ENCODE measurements around the gene AFM. TPM values are rescaled to one million over a fixed set of nuclear protein-coding genes. Genes with fewer than 3 reads are reported as not detected.
"Not testable (repeated sequence)": the region's sequence is repeated elsewhere in the genome, so short reads cannot be mapped to it uniquely, and the experiment has no call there.

Gene AFM
- total RNA-seq, 1 donor from 2014 or later: not detected

- DNase-seq: no peak
- no peak for ATAC-seq
- intact Hi-C loops (cut with micrococcal nuclease): no loop called here
Measured at GRCh38 chr4:73486497-73486896, 5.0 kb downstream of the AFM start.

GRCh38 chr4:73487233-73487632 is 5.7 kb downstream of the AFM start:
- intact Hi-C loops (cut with micrococcal nuclease): no loop called here
- ATAC-seq: no peak
- DNase-seq: no peak

GRCh38 chr4:73499996-73500765 is 18.6 kb downstream of the AFM start:
- no peak for DNase-seq
- ATAC-seq: no peak
- intact Hi-C loops (cut with micrococcal nuclease): no loop called here

- intact Hi-C loops (cut with micrococcal nuclease): no loop called here
- ATAC-seq (no peak), DNase-seq (no peak)
Measured at GRCh38 chr4:73501664-73502265, 20.2 kb downstream of the AFM start.

- intact Hi-C loops (cut with micrococcal nuclease): no loop called here
- no peak for DNase-seq
Measured at GRCh38 chr4:73505567-73505966, 24.0 kb downstream of the AFM start.

GRCh38 chr4:73507541-73507940 is 26.0 kb downstream of the AFM start:
- DNase-seq (no peak), ATAC-seq (no peak)
- intact Hi-C loops (cut with micrococcal nuclease): no loop called here

More at GRCh38 chr4:73505567-73505966, 24.0 kb downstream of the AFM start:
- ATAC-seq: no peak

- DNase-seq: no peak
- ATAC-seq: no peak
- intact Hi-C loops (cut with micrococcal nuclease): no loop called here
Measured at GRCh38 chr4:73508651-73509050, 27.1 kb downstream of the AFM start.

- ATAC-seq: no peak
- intact Hi-C loops (cut with micrococcal nuclease): no loop called here
- no peak for DNase-seq
Measured at GRCh38 chr4:73518340-73518739, 36.8 kb downstream of the AFM start.

- no peak for ATAC-seq
- intact Hi-C loops (cut with micrococcal nuclease): no loop called here
- DNase-seq: no peak
Measured at GRCh38 chr4:73520821-73521220, 39.3 kb downstream of the AFM start.

GRCh38 chr4:73523126-73523525 is 41.6 kb downstream of the AFM start:
- ATAC-seq: no peak
- DNase-seq: no peak
- intact Hi-C loops (cut with micrococcal nuclease): no loop called here

- DNase-seq: no peak
- ATAC-seq: no peak
- intact Hi-C loops (cut with micrococcal nuclease): no loop called here
Measured at GRCh38 chr4:73525611-73526010, 44.1 kb downstream of the AFM start.

GRCh38 chr4:73527196-73527595 is 45.7 kb downstream of the AFM start:
- DNase-seq (no peak), ATAC-seq (no peak)
- intact Hi-C loops (cut with micrococcal nuclease): no loop called here

- ATAC-seq (no peak), DNase-seq (no peak)
- intact Hi-C loops (cut with micrococcal nuclease): no loop called here
Measured at GRCh38 chr4:73528171-73528570, 46.6 kb downstream of the AFM start.

- intact Hi-C loops (cut with micrococcal nuclease): no loop called here
- no peak for DNase-seq
- ATAC-seq: no peak
Measured at GRCh38 chr4:73533515-73534422, 52.2 kb downstream of the AFM start.

GRCh38 chr4:73538162-73538561 is 56.6 kb downstream of the AFM start:
- no peak for ATAC-seq
- intact Hi-C loops (cut with micrococcal nuclease): no loop called here

GRCh38 chr4:73539386-73539785 is 57.8 kb downstream of the AFM start:
- DNase-seq (no peak), ATAC-seq (no peak)
- intact Hi-C loops (cut with micrococcal nuclease): no loop called here

More at GRCh38 chr4:73538162-73538561, 56.6 kb downstream of the AFM start:
- DNase-seq: no peak

- ATAC-seq: no peak
- intact Hi-C loops (cut with micrococcal nuclease): no loop called here
- no peak for DNase-seq
Measured at GRCh38 chr4:73540826-73541225, 59.3 kb downstream of the AFM start.

GRCh38 chr4:73541251-73541650 is 59.7 kb downstream of the AFM start:
- DNase-seq (no peak), ATAC-seq (no peak)
- intact Hi-C loops (cut with micrococcal nuclease): no loop called here

GRCh38 chr4:73544620-73545019 is 63.1 kb downstream of the AFM start:
- intact Hi-C loops (cut with micrococcal nuclease): no loop called here
- DNase-seq (no peak), ATAC-seq (no peak)

GRCh38 chr4:73550865-73551264 is 69.3 kb downstream of the AFM start:
- ATAC-seq; intact Hi-C loops (cut with micrococcal nuclease); DNase-seq: not testable (repeated sequence)

Measured in left ventricle myocardium superior (tissue), 1 donor.